RPMI8226 (cell line): ENCODE results near the gene SYT11.
"Not testable (repeated sequence)": the region's sequence is repeated elsewhere in the genome, so short reads cannot be mapped to it uniquely, and the experiment has no call there.

Experiments used
- DNase-seq: peaks from one replicate; pipeline ENCODE4 v3.0.0-alpha.2; 2015

Gene SYT11, protein sequence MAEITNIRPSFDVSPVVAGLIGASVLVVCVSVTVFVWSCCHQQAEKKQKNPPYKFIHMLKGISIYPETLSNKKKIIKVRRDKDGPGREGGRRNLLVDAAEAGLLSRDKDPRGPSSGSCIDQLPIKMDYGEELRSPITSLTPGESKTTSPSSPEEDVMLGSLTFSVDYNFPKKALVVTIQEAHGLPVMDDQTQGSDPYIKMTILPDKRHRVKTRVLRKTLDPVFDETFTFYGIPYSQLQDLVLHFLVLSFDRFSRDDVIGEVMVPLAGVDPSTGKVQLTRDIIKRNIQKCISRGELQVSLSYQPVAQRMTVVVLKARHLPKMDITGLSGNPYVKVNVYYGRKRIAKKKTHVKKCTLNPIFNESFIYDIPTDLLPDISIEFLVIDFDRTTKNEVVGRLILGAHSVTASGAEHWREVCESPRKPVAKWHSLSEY

DNA sequence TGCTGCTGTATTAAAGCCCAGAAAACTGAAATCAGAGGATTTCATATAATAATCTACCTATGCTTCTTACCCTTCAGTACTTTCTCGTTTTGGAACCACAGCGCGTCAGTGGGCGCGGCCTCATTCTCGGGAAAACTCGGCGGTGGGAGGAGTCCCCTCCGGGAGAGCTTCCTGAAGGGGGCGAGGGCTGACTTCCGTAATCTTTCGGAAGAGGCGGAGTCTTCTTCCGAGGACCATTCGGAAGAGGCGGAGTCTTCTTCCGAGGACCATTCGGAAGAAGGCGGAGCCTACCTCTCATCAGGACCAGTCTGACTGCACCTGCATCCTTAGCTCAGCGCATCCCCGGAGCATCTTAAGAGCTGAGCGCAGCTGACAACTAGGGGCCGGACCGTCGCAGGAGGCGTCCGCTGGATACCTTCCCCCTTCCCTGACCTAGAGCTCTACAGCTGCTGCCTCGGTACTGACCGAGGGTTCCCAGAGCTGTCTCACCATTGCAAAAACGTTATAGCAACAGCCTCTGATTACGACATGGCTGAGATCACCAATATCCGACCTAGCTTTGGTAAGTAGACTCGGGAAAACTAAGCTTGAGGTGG lies at the start of gene SYT11:
Gene SYT11, plus strand, starts transcription at position 334 of the 596 bp plus-strand sequence. Its CDS starts 195 bp downstream, at position 529.
- DNase-seq = peak; percentile 99

GRCh38 chr1:155812878-155813277 lies 46.5 kb upstream of the SYT11 start:
- DNase-seq = no peak

DNA sequence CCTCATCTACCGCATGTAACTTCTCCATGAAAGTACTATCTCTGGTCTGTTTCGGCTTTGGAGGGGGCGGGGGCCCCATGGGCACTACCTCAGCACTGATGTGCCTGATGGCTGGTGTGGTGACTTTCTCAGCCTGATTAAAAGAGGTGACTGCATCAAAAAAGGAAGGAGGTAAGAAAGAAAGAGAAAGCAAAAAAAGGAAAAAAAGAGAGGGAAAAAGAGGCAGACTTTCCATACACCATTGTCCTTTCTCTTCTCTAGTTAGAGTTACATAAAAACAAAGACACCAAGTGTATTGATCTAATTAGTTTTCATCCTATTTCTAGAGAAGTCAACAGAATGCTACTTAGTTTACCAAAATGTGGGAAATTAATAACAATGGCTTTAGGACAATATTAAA lies 45.7 kb upstream of the SYT11 start:
- no peak for DNase-seq

GRCh38 chr1:155816351-155816750 lies 43.0 kb upstream of the SYT11 start:
- DNase-seq = no peak

DNA sequence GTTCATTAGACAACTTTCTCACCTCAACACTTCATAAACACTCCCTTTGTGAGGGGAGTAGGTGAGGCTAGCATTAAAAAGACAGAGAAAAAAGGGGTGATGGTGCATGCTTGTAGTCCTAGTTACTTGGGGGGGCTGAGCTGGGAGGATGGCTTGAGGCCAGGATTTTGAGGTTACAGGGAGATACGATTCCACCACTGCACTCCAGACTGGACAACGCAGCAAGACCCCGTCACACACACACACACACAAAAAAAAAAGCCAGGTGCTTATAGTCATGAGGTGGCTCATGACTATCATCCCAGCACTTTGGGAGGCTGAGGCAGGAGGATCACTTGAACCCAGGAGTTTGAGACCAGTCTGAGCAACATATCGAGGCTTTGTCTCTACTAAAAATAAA lies 31.9 kb upstream of the SYT11 start:
- no peak for DNase-seq

DNA sequence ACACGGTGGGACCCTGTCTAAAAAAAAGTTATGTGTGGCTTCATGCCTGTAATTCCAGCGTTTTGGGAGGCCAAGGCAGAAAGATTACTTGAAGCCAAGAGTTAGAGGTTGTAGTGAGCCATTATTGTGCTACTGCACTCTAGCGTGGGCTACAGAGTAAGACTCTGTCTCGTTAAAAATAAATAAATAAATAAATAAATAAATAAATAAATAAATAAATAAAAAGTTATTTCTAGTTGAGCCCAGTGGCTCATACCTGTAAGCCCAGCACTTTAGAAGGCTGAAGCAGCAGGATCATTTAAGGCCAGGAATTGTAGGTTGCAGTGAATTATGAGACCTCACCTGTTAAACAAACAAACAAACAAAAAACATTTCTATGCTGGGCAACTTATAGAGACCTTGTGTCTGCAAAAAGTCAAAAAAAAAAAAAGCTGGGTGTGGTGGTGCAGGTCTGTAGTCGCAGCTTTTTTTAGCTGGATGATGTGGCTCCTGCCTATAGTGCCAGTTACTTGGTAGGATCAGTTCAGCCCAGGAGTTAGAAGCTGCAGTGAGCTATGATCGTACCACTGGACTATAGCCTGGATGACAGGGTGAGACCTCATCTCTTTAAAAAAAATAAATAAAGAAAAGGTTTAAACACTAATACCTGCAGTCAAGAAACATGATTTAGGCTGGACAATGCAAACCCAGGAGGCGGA lies 27.9 kb upstream of the SYT11 start:
- no peak for DNase-seq

GRCh38 chr1:155833665-155834295 lies 25.6 kb upstream of the SYT11 start:
- no peak for DNase-seq

DNA sequence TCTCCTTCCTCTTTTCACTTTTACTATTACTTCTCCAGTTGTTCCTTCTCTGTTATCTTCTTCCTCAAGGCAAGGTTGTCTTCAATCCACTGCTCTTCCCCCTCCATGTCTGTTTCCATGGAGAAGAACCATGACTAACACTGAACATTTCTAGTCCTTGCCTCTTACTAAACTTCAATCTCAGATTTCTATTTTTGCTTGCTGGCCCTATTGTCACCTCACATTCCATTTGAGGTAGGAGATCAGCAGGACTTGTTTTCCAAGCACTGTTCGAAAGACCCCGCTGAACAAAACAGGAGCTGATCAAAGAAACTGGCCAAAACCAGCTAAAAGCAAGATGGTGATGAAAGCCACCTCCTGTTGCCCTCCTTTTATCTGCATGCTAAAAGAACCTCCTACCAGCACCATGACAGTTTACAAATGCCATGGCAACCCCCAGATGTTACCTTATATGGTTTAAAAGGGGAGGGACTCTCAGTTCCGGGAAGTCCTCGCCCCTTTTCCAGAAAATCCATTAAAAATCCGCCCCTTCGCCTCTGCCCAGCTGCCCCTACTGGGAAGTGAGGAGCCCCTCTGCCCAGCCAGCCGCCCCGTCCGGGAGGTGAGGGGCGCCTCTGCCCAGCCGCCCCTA lies 25.0 kb upstream of the SYT11 start:
- no peak for DNase-seq

GRCh38 chr1:155834927-155835399 lies 24.4 kb upstream of the SYT11 start:
- not testable (repeated sequence) for DNase-seq

DNA sequence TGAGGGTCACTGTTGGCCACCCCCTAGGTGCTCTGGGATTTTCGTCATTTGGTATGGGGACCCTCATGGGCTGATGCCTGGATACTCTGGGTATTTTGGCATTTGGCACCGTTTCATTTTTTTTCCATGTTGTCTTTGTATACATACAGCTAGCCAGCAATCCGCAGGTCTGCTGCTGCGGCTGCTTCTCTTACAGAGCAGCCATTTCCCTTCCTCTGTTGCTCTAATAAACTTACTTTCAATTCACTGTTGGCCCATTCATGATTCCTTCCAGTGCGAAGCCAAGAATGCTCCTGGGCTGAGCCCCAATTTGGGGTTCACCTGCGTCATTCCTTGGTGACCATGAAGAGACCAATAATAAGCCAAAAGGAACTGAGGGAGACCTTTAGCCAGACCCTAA lies 23.8 kb upstream of the SYT11 start:
- no peak for DNase-seq

- no peak for DNase-seq
These were observed 19.0 kb upstream of the SYT11 start for GRCh38 chr1:155840386-155840785.

- no peak for DNase-seq
These were observed 14.4 kb upstream of the SYT11 start for GRCh38 chr1:155844860-155845421.

DNA sequence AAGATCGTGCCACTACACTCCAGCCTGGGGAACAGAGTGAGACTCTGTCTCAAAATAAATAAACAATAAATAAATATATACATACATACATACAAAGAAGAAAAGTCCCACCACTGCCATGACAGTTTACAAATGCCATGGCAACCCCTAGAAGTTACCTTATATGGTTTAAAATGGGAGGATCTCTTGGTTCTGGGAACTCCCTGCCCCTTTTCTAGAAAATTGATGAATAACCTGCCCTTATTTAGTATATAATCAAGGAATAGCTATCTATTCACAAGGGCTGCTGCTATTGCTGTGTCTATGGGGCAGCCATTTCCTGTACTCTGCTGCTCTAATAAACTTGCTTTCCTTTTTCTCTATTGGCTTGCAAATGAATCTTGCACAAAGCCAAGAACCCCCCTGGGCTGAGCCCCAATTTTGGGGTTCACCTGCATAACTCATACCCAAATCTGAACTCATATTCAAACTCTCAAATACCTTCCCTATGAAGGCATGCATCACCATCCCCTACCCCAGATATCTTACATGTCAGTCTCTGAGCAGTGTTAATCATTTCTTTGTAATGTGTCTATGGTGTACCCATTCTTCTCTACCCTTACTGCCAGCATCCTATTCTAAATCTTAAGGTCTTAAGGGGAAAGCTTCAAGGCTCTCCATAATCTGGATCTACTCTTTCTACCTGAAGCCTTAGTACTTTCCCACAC lies 11.4 kb upstream of the SYT11 start:
- no peak for DNase-seq

DNA sequence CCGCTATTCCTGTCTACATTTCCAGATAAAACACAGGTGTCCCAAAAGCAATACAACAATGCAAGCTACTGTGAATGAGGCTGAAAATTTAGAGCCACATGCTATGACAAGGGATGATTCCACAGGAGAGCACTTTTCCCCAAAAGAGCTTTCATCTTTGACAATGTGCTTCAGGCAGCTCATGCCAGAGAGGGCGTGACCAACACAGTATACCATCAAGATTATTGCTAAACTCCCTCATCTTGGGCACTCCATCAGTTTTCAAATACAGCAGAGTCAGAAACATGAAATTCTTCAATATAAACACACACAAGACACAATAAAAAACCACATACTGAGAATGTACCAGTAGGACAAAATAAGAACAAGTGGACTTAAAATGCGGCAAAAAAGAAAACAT lies 9.0 kb upstream of the SYT11 start:
- no peak for DNase-seq

- DNase-seq = no peak
These were observed 3.0 kb upstream of the SYT11 start for GRCh38 chr1:155856257-155856974.

GRCh38 chr1:155856975-155857930 lies 2.1 kb upstream of the SYT11 start, which contains the start of gene GON4L:
Gene GON4L, minus strand, starts transcription at chr1:155857214. Its CDS starts 3,434 bp downstream, at chr1:155853780.
- peak; percentile 98 for DNase-seq

DNA sequence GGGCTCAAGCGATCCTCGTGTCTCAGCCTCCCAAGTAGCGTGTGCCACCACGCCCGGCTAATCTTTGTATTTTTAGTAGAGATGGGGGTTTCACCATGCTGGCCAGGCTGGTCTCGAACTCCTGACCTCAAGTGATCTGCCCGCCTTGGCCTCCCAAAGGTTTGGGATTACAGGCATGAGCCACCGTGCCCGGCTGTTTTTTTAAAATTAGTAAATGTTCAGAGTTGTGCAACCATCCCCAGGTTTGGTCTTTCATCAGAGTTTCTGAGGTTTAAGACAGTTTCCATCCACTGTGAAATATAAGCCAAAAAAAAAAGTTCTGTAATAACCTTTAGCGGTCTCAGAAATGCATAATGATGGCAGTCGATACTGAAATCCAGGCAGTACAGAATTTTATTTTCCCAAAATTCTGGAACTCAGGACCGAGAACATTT lies 550 bp upstream of the SYT11 start:
- DNase-seq = no peak

- peak; percentile 24 for DNase-seq
These were observed 809 bp downstream of the SYT11 start for GRCh38 chr1:155859881-155860871.
